Measurements from ENCODE around the gene DNAH1. TPM values are rescaled to one million over a fixed set of nuclear protein-coding genes. Genes with fewer than 3 reads are reported as not detected.

Gene DNAH1
- total and polyA plus RNA-seq, 2 of the 13 experiments (the other 11 are each of a cell fraction or from before 2014, with no cell fraction given) = 0.64 to 3.5 TPM

GRCh38 chr3:52289338-52289746 lies 26.8 kb upstream of the DNAH1 start (continued):
- TF ChIP-seq THAP8 (CRISPR knock-in tag; IDR thresholded peaks at IDR 0.05; ENCODE audit: borderline replicate concordance) = no peak; the same call in 1 of the 2 replicates
- TF ChIP-seq ZMAT3 (CRISPR knock-in tag; conservative IDR thresholded peaks at IDR 0.05) = 0 out of 2 replicates have a peak, but pooled peaks have one; percentile 49
- 0 out of 2 replicates have a peak, but pooled peaks have one; percentile 28 for TF ChIP-seq ZSCAN12 (CRISPR knock-in tag; IDR thresholded peaks at IDR 0.05)
- TF ChIP-seq HDAC1 (CRISPR knock-in tag; IDR thresholded peaks at IDR 0.05) = no peak
- TF ChIP-seq ZNF367 (CRISPR knock-in tag; IDR thresholded peaks at IDR 0.05; ENCODE audit: borderline replicate concordance) = no peak
- TF ChIP-seq, protein P1, sequence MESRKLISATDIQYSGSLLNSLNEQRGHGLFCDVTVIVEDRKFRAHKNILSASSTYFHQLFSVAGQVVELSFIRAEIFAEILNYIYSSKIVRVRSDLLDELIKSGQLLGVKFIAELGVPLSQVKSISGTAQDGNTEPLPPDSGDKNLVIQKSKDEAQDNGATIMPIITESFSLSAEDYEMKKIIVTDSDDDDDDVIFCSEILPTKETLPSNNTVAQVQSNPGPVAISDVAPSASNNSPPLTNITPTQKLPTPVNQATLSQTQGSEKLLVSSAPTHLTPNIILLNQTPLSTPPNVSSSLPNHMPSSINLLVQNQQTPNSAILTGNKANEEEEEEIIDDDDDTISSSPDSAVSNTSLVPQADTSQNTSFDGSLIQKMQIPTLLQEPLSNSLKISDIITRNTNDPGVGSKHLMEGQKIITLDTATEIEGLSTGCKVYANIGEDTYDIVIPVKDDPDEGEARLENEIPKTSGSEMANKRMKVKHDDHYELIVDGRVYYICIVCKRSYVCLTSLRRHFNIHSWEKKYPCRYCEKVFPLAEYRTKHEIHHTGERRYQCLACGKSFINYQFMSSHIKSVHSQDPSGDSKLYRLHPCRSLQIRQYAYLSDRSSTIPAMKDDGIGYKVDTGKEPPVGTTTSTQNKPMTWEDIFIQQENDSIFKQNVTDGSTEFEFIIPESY (CRISPR knock-in tag; IDR thresholded peaks at IDR 0.05) = no peak
- no peak for TF ChIP-seq RBM39 (IDR thresholded peaks at IDR 0.05; ENCODE audit: low read depth, low read length, poor library complexity, severe bottlenecking)
- TF ChIP-seq, protein P2, sequence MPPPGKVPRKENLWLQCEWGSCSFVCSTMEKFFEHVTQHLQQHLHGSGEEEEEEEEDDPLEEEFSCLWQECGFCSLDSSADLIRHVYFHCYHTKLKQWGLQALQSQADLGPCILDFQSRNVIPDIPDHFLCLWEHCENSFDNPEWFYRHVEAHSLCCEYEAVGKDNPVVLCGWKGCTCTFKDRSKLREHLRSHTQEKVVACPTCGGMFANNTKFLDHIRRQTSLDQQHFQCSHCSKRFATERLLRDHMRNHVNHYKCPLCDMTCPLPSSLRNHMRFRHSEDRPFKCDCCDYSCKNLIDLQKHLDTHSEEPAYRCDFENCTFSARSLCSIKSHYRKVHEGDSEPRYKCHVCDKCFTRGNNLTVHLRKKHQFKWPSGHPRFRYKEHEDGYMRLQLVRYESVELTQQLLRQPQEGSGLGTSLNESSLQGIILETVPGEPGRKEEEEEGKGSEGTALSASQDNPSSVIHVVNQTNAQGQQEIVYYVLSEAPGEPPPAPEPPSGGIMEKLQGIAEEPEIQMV (CRISPR knock-in tag; IDR thresholded peaks at IDR 0.05; ENCODE audit: low read depth) = no peak
- TF ChIP-seq MIXL1 (CRISPR knock-in tag; IDR thresholded peaks at IDR 0.05) = no peak
- TF ChIP-seq, protein P3, sequence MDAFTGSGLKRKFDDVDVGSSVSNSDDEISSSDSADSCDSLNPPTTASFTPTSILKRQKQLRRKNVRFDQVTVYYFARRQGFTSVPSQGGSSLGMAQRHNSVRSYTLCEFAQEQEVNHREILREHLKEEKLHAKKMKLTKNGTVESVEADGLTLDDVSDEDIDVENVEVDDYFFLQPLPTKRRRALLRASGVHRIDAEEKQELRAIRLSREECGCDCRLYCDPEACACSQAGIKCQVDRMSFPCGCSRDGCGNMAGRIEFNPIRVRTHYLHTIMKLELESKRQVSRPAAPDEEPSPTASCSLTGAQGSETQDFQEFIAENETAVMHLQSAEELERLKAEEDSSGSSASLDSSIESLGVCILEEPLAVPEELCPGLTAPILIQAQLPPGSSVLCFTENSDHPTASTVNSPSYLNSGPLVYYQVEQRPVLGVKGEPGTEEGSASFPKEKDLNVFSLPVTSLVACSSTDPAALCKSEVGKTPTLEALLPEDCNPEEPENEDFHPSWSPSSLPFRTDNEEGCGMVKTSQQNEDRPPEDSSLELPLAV (CRISPR knock-in tag; conservative IDR thresholded peaks at IDR 0.05; ENCODE audit: low read depth) = no peak
- no peak for TF ChIP-seq EZH2 (conservative IDR thresholded peaks at IDR 0.05; ENCODE audit: low read depth, low read length)
